Adrenal gland (tissue), 5 donors: ENCODE results near the gene YIPF6.

ENCODE experiments used
- CTCF ChIP-seq, 6 experiments: fragments of 450-650 bp in 4 of 6; fragments of 200-600 bp in 2 of 6; sonication (generic) in 1 of 6; IDR thresholded peaks; 1 replicate in 5 of 6; 2 replicates in 1 of 6; pipeline versions ENCODE4 v1.5.1 to v1.8.0; 2016 to 2021; ENCODE audit warnings: antibody characterized with exemption in 6 of 6, mild to moderate bottlenecking in 2 of 6, moderate library complexity in 1 of 6
- POLR2A ChIP-seq, 2 donors: fragments of 450-650 bp; IDR thresholded peaks; one replicate each; pipeline ENCODE4 v1.6.1; 2017; ENCODE audit warnings: antibody characterized with exemption in 2 of 2, mild to moderate bottlenecking in 2 of 2, moderate library complexity in 1 of 2
- donor health status: DM: no; HTN: no; CAD: no.

- no peak for TF ChIP-seq CTCF (IDR thresholded peaks at IDR 0.05)
- no peak for TF ChIP-seq POLR2A (IDR thresholded peaks at IDR 0.05)
Measured at GRCh38 chrX:68533656-68534055, 34.8 kb downstream of the YIPF6 start.
